ENCODE measurements around the gene ROCK1. TPM values are rescaled to one million over a fixed set of nuclear protein-coding genes. Genes with fewer than 3 reads are reported as not detected.

ROCK1 gene
- total and polyA plus RNA-seq, 9 of the 15 experiments (the other 6 are each of a cell fraction or from before 2014, with no cell fraction given) = 7.4 to 28.6 (median 17.7) TPM

DNA sequence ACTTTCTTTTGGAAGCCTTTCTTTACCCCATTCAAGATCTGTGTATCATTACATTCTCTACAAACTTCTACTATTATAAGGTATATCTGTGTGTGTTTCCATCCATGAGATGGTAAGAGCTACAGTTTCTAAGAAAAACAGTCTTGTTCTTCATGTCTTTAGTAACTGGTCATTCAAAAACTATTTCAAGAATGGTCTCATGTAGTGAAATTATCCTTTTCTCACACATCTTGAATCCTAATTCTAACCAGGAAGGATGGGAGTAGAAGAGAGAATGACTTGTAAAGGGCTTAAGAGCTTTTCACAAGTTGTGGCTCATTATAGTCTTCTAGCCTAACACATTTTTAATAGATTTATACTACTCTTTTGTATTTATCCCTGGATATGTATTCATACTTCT, 47.3 kb downstream of the ROCK1 start:
- H3K4me3 ChIP-seq = no peak overlapping the region
- no peak for TF ChIP-seq CAMTA2 (CRISPR knock-in tag; conservative IDR thresholded peaks at IDR 0.05)
- no peak for TF ChIP-seq ZNF184 (CRISPR knock-in tag; IDR thresholded peaks at IDR 0.05)
- TF ChIP-seq PHB (CRISPR knock-in tag; IDR thresholded peaks at IDR 0.05) = no peak
- TF ChIP-seq PHF8 (IDR thresholded peaks at IDR 0.05; ENCODE audit: borderline replicate concordance, low read length) = no peak
- no peak for TF ChIP-seq ZKSCAN1 (IDR thresholded peaks at IDR 0.05; ENCODE audit: low read depth, low read length)
- TF ChIP-seq ZNF174 (CRISPR knock-in tag; IDR thresholded peaks at IDR 0.05) = no peak
- no peak for TF ChIP-seq PRMT5 (CRISPR knock-in tag; IDR thresholded peaks at IDR 0.05)
- TF ChIP-seq PHTF2 (CRISPR knock-in tag; IDR thresholded peaks at IDR 0.05) = no peak
- no peak for TF ChIP-seq THAP7 (CRISPR knock-in tag; IDR thresholded peaks at IDR 0.05)
- TF ChIP-seq, protein P1, sequence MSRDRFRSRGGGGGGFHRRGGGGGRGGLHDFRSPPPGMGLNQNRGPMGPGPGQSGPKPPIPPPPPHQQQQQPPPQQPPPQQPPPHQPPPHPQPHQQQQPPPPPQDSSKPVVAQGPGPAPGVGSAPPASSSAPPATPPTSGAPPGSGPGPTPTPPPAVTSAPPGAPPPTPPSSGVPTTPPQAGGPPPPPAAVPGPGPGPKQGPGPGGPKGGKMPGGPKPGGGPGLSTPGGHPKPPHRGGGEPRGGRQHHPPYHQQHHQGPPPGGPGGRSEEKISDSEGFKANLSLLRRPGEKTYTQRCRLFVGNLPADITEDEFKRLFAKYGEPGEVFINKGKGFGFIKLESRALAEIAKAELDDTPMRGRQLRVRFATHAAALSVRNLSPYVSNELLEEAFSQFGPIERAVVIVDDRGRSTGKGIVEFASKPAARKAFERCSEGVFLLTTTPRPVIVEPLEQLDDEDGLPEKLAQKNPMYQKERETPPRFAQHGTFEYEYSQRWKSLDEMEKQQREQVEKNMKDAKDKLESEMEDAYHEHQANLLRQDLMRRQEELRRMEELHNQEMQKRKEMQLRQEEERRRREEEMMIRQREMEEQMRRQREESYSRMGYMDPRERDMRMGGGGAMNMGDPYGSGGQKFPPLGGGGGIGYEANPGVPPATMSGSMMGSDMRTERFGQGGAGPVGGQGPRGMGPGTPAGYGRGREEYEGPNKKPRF (IDR thresholded peaks at IDR 0.05; ENCODE audit: low read depth, low read length) = no peak
- TF ChIP-seq SNIP1 (IDR thresholded peaks at IDR 0.05; ENCODE audit: low read depth) = no peak
- no peak overlapping the region for H3K4me2 ChIP-seq (ENCODE audit: insufficient read depth, low read length)
- no peaks in the 10 kb centered on the region for H3K9me3 ChIP-seq (replicated peaks; ENCODE audit: control insufficient read depth, insufficient read depth, low read depth, low read length)
- no peak overlapping the region for H3K9ac ChIP-seq (ENCODE audit: insufficient read depth in 1 of 2, low read depth in 2 of 2, low read length in 2 of 2)
- in situ Hi-C loops (cut with MboI) (no loop called here), intact Hi-C loops (cut with micrococcal nuclease) (loop anchor here (5.0 kb wide), 1 partner anchor 52 kb away; no protein-coding TSS in a partner anchor)
- no peak overlapping the region for H2AFZ ChIP-seq (ENCODE audit: low read depth, low read length)
- ChIA-PET CTCF (ENCODE audit: low intra/inter-chr PET ratio) (no interaction called here), POLR2A (interaction anchor here (2.6 kb wide), 1 partner anchor 14 kb away, joined by 7 read pairs; no protein-coding TSS in a partner anchor)
- ATAC-seq (no peak), DNase-seq (ENCODE audit: extremely low read depth in 1 of 4, low spot score in 3 of 4) (no peak), FAIRE-seq (no peak)
- H3K27ac ChIP-seq (ENCODE audit: extremely low read depth, low read depth, low read length) = no peak overlapping the region
- no peaks in the 10 kb centered on the region; the same call in 1 of the 2 replicates for H4K20me1 ChIP-seq (replicated peaks; ENCODE audit: control insufficient read depth, insufficient read depth, low read length)
- H3K27me3 ChIP-seq (ENCODE audit: control insufficient read depth in 2 of 2, insufficient read depth in 2 of 2, low read length in 2 of 2) = no peaks in the 10 kb centered on the region
- H3K4me1 ChIP-seq (replicated peaks in 1 of 2; ENCODE audit: control insufficient read depth in 2 of 2, insufficient read depth in 2 of 2, low read length in 2 of 2) = no peaks in the 10 kb centered on the region
- no TSS peak for BruUV-seq (replicated peaks)
- H3K9me1 ChIP-seq (ENCODE audit: control insufficient read depth, insufficient read depth, low read length) = no peaks in the 10 kb centered on the region
- H3K36me3 ChIP-seq (ENCODE audit: control insufficient read depth, insufficient read depth, low read length) = no peaks in the 10 kb centered on the region
- no peaks in the 10 kb centered on the region for H3K79me2 ChIP-seq (ENCODE audit: control insufficient read depth, insufficient read depth, low read length)
